Measurements from ENCODE around the gene SAP30BP.

DNA sequence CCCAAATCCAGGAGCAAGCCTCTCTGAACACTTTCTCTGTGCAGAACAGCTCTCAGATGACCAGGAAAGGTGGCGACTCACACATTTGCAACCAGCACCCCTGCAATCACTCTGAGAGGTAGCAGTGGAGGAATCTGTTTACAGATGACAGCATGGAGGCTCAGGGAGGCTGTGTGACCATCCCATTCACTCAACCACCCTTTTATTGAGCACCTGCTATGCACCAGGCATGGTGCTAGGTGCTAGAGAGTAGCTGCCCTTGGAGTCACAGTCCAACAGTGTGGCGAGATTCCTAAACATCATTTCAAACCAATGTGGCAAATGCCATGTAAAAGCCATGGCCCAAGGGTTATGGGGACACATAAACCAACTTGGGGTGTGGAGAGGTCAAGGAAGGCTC is 52.6 kb downstream of the SAP30BP start:
- TF ChIP-seq CEBPB (IDR thresholded peaks at IDR 0.05) (no peak), MAZ (IDR thresholded peaks at IDR 0.05; ENCODE audit: borderline replicate concordance, low read depth, low read length) (no peak), CHD4 (IDR thresholded peaks at IDR 0.05; ENCODE audit: borderline replicate concordance) (no peak), HDAC2 (IDR thresholded peaks at IDR 0.05) (no peak), JUNB (IDR thresholded peaks at IDR 0.05) (no peak), JUN (IDR thresholded peaks at IDR 0.05) (no peak)
- TF ChIP-seq, protein P1, sequence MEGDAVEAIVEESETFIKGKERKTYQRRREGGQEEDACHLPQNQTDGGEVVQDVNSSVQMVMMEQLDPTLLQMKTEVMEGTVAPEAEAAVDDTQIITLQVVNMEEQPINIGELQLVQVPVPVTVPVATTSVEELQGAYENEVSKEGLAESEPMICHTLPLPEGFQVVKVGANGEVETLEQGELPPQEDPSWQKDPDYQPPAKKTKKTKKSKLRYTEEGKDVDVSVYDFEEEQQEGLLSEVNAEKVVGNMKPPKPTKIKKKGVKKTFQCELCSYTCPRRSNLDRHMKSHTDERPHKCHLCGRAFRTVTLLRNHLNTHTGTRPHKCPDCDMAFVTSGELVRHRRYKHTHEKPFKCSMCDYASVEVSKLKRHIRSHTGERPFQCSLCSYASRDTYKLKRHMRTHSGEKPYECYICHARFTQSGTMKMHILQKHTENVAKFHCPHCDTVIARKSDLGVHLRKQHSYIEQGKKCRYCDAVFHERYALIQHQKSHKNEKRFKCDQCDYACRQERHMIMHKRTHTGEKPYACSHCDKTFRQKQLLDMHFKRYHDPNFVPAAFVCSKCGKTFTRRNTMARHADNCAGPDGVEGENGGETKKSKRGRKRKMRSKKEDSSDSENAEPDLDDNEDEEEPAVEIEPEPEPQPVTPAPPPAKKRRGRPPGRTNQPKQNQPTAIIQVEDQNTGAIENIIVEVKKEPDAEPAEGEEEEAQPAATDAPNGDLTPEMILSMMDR (IDR thresholded peaks at IDR 0.05), result no peak

Data from A549 (cell line).